T-helper 22 cell (primary cell): Measurements from ENCODE around the gene MAML2.

Experiments used
- DNase-seq: peaks from one replicate; pipeline ENCODE4 v3.0.0-alpha.2; 2020; ENCODE audit warnings: low read depth

MAML2 gene

DNA sequence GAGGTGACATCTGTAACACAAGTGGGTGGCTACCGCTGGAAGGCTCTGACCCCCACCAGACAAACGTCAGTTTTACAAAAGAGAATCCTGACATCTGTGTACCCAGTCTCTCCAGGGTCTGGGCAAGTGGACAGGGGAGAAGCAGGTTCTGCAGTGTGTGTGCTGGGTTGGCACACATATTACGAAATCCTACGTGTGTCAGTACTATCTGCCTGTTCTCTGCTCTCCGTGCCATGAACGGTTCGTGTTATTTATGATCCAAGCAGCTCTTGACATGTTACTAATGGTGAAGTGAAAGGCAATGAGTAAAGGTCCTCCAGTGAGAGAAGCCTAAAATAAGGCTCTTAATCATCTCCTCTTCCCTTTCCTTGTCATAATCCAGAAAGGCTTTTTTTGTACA, 217.6 kb downstream of the MAML2 start:
- no peak for DNase-seq

DNA sequence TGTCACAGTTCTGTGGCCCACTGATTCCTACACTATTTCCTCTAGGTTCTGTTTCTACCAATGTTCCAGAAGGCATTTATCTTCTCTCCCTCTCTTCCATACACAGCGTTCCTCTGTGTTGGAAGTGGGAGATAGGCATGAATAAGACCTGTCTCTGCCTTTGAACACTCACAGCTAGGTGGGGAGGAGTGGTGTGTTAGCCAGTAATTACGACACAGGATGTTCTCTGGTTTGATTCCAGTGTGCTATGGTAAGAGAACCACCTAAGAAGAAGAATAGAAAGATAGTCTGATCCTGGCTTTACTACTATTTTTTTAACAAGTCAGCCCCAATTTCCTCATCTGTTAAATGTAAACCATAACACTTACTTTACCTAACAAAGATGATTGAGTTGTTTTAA, 218.8 kb downstream of the MAML2 start:
- DNase-seq = no peak

DNA sequence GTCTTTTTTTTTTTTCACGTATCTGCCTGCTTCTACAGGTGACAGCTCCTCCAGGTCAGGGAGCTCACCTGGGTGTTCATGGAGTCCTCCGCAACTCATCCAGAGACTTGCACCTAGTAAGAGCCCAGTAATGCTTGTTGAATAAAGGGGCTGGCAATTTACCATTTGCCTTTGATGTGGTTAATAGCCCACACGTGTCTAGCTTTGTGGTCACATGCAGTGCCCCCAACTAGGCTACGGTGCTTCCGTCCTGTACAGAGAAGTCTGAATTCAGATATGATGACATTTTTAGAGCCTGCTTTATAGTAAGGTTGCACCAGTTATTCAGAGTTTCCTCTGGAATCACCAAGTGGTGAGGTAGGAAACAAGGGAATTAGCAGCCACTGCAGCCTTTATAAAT, 219.7 kb downstream of the MAML2 start:
- DNase-seq = no peak

DNA sequence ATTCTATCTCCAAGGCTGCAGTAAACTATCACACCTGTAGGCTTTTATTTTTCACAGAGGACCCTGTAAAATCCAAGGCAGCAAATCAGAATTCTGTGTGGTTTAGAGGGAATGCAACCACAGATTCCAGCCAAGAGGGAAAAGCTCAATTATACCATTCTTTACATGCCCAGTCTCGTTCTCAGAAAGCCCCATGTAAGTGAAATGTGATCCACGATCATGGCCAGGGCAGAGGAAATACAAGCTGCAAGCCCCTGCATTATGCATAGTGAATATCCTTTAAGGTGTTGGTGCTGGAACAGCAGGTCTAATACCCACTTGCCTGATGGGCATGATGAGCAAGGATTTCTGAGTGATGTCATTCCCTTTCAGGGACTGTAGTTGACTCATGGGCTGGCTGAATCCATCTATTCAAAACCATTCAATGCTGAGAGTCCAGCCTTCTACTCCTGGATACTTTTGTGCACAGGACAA, 220.4 kb downstream of the MAML2 start:
- DNase-seq = no peak

DNA sequence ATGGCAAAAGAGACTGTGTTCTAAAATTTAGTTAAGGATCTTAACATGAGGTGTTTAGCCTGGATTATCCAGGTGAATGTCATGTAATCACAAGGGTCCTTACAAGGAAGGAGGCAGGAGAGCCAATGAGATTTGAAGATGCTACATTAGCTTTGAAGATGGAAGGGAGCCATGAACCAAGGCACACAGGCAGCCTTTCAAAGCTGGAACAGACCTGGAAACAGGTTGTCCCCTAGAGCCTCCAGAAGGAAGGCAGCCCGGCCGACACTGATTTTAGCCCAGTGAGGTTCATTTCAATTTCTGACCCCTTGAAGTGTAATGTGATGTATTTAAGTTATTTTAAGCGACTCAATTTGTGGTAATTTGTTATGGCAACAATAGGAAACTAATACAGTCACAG, 223.8 kb downstream of the MAML2 start:
- DNase-seq = no peak

DNA sequence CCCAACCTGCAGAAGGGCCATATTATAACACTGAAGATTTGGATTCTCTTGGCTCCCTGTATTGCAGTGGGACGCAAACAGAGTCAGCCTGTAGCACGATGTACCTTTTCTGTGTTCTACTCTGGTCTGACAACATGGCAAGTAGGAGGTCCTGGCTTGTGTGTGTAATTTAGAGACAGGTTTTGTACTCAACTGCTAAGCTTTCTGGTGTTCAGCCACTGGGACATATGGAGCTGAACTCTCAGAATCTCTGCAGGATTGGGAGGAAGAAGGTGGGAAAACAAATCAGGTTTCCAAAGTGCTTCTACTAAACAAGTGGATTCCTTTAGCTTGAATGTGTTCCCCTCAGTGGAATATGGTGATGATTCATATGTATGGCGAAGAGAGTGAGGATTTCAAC, 226.6 kb downstream of the MAML2 start:
- DNase-seq = no peak

DNA sequence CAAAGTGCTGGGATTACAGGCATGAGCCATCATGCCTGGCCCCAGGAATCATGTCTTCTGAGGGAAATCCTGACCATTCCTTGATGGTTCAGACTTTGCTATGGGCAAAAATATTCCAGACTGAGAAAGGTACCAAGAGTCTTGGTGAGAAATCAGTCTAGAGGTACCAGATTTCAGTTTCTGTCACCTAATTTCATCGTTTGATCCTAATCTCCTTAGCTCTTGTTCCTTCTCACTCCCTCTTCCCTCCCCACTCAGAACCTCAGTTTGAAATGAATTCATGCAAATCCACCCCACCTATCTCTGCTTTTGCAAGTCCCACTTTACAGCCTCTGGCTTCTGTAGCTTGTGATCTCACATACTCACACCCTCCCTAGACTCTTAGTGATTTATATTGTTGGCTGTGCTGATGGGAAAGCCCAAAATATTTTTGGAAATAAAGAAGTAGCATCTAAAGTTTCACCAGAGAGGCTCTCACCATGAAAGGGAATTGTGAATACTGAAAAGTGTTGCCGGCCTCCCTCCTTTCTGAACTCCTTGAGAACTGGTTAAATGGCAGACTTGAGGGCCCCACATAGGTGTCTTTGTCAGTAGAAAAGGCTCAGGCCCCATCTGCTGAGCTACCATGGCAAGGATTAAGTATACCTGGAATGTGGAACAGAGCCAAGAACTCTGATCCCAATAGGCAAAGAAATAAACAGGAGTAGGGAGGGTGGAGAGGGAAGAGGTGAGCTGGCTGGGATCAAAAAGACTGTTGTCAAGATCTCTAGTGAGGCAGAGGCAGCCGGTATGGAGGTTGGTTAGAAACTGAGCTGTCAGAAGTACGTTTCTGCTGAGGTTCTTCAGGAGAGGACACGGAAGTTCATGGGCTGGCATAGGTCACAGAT, 228.6 kb downstream of the MAML2 start:
- DNase-seq = no peak

DNA sequence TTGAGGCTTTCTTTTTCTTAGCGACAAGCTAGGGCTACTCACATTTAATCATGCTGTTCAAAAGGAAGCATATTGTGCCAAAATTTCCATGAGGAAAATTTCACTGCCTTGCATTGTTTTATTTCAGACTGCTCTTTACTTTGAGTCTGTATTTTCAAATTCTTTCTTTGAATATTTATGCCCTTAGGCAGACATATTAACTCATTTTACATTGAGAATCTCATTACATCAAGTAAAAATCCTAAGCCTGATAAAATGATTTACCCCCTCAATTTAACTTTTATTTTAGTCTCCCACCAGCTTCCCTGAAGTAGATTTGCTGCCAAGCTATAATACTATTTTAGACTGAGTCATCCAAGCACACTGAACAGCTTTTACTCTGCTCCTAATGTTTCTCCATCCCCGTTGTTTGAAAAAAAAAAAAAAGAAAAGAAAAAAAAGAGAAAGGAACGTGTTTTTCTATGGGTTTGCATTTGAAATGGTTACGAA, 229.8 kb downstream of the MAML2 start:
- DNase-seq = no peak

DNA sequence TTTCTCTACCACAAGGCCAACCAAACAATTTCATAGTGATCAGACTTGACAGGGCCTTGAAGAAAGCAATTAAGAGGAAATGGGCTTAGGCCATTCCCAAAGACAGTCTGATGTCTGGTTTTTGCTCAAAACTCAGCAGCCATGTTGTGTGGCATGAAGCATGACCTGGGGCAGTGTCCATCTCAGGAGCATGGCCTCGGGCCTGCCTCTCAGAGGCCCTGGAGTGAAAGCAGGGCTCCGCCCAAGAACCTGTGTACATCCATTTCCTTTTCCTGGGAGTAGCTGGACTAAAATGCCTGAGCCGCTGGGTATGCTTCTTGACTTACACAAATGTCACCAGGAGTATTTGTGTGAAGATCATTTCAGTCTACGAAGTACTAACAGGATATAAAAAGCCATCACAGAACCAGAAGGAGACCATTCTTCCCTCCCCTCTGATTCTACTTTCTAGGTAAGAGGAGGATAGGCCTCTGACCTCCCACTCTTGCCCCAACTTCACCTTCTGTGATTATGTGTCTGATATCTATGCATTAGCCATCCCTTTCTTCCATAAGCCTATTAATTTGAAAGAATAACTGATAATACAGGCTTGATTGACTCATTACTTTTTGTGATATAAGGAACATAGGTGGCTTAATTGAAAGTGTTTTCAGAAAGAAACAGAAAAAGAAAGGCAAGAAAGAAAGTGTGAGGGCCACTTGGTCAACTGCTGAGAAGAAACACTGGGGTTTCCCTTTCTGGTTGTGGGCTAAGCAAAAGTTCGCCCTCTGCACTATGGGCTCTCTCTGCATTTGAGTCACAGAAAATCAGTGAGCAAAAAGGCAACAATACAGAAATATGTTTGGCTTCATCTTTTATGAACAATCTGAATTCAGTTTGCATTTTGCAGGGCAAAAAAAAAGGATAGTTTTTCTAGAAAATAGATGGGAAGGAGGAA, 230.5 kb downstream of the MAML2 start:
- no peak for DNase-seq

DNA sequence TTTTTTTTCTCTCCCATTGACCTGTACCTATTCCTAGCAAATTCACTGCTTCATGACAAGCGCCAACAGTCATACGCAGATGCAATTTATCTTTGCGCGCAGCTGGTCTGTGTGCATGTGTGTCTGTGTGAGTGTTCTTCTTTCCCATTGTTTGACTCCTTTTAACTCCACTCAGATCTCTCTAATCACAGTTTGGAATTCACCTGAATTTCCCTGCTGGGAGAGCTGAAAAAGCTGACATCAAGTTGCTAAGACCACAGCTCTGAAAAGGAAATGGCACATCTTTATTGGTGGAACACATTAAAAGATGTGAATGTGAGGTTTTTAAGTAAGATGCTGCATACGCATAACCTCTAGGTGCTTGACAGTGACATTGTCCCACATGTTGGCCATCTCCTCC, 231.7 kb downstream of the MAML2 start:
- no peak for DNase-seq

DNA sequence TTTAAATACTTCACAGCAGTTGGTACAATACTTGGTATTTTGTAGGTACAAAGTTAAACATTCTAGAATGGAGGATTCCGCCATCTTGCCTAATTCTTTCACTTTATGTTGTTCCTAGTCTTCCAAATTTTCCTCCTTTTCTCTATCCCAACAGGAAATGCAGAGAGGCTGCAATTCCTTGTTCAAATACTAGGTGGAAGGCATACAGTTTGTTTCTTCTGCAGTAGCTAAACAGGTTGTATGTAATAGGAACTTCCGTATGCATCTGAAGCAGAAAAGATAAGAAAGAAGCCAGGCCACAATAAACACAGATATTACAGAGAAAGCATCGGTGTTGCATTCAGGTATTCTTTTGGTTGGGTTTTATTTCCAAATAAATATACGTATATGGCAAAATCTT, 232.7 kb downstream of the MAML2 start:
- no peak for DNase-seq

DNA sequence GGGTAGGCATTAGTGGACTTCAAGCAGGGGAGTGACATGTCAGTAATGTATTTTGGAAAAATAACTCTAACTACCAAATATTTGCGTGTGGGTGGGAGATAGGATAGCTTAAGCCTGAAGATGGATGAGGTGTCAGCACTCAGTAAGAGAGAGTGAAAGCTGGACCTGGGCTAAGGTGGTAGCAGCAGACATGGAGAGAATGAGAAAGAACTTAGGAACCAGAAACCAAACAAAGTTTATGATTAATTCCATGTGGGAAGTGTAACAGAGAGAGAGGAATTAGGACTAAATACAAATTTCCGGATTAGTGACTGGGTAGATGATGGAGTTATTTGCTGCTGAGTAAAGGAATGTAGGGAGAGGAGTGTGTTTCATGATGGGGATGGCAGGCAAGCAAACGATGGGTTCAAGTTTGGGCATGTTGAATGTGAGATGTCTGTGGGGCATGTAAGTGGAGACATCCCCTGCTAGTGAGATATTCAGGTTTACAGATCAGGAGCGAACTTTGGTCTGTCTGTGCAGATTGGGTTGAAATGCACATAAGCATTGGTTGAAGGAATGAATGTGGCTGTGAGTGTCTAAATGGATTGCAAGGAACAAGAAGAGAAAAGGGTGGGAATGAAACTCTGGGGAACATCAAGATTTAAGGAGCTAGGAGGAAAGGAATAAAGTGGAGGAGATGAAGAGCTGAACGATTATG, 233.5 kb downstream of the MAML2 start:
- no peak for DNase-seq

DNA sequence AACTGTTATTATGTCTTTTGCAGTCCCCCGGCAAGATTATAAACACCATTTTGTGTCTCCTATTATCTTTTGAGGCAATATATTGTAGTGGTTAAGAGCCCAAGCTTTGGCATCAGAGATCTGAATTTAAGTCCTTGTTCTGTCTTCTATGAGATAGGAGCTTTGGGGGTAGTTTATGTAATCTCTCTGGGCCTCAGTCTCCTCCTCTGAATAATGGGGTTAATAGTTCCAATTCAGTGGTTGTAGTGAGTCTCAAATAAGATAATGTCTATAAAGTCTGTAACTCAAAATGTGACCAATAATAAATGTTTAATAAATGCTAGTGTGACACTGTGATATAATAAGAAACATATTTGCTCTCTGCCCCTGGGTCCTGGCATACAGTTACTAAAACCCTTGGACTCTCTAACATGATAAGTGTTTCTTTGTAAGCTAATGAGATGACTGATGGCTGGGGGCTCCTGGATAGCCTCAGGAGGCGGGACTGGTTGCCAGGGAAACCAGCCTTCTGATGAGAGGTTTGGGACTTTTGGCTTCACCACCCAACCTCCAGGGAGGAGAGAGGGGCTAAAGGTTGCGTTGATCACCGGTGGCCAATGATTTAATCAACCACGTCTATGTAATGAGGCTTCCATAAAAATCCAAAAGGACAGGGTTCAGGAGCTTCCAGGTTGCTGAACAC, 235.7 kb downstream of the MAML2 start:
- DNase-seq = no peak

DNA sequence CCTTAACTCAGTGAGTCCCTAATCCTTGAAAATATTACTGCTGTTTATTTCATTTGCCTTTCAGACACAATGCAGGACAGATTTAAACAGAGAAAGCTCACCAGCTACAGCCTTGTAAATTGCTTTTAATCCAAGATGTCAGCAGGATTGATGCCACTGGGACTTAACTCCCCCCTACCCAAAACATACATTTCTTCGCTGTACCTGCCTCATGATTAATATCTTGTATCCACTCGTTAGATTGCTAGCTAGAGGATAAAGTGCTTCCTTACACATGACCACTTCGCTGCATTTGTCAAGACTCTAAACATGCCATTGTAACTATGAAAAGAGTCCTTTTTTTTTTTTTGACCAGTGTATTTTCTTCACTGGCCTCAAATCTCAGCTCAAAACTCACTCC, 236.3 kb downstream of the MAML2 start:
- no peak for DNase-seq

DNA sequence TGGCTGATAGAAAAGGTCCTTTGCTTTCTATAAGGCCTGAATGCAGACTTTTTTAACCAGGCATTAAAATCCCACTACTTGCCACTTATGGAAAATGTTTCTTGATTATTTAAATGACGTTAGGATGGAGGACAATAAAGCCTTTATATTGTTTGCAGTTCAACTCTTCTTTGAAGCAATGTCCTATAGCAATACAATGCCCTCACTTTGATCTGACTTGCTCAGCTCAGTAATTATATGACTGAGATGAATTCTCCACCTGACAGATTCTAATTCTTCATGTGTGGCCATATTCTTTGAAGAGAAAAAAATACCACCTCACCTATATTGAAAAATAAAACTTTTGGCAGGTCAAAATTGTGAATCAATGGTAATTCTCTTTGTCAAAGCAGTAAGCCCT, 237.1 kb downstream of the MAML2 start:
- DNase-seq = no peak

DNA sequence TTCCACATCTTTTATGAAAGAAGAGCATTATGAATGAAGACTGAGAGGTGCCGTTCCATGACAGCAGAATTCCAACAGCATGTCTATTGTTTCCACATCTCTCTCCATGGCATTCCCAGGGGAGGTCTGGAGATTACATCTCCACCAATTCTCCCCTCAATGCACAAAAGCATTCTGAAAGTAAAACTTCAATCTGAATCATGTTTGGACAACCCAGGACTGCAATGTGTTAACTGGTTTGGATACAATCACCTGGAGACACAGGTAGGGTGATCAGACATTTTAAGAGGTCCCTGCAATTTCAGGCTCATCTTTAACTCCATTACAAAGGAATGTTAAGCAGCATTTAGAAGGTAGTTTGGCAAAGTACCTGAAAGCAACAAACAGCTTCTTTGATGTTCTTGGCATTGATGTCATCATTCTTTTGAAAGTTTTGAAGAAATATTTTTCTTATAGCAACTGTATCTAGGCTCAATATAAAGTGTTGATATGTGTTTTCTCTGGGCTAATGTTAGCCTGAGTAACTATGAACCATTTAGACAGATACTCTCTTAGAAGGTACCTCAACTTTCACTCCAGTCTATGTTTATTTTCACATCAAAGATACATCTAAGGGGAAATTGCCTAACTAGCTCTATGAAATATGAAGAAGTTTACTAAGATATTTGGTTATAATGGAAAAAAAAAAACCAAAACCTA, 237.6 kb downstream of the MAML2 start:
- DNase-seq = no peak

DNA sequence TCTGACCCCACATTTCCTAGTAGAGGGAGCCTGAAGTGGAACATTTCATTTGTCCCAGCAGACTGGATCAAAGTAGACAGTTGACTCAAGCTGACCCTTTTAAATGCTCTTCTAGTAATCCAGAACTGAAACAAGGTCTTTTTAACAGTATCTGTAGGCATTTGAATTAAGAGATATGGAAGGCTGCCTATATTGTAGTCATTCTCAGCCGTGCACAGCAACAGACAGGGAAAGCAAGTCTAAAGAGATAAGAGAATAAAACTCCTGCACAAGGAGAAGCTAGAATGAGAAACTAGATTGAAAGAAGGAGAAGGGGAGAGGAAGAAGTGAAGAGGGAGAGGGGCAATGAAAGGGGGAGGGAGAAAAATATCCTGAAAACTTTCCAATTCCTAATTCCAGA, 238.5 kb downstream of the MAML2 start:
- no peak for DNase-seq

DNA sequence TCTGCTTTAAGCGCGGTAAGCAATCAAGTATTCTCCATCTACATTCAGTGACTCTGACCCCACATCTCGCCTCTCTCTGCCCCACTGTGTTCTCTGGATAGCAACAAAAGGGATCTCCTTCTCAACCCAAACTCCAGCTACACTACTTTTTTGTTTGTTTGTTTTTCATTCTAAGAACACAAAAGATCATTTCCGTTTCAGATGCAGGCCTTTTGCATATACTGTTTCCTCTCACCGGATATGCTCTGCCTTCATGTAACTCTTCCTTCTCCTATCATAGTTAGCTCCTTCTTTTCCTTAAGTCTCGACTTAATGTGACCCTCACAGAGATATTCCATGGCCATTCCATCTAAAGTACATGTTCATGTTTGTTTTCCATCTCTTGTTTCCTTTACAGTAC, 239.3 kb downstream of the MAML2 start:
- DNase-seq = no peak

DNA sequence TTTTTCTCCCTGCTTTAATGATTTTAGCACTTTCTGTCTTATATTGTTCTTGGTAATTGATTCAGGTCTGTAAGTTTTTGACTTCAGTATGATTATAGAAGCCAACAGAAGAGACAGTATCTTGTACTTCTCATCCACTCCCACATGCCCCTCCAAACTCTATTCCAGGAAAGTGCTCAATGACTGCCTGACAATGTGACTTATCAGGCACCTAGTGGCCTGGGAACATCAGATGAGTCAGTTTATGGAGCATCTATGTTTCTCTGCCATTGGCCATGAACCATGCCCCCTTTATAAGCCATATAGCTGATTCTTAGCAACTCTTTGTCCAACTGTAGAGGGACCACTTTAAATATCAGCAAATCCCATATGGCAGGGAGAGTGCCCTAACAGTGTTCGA, 239.9 kb downstream of the MAML2 start:
- no peak for DNase-seq

DNA sequence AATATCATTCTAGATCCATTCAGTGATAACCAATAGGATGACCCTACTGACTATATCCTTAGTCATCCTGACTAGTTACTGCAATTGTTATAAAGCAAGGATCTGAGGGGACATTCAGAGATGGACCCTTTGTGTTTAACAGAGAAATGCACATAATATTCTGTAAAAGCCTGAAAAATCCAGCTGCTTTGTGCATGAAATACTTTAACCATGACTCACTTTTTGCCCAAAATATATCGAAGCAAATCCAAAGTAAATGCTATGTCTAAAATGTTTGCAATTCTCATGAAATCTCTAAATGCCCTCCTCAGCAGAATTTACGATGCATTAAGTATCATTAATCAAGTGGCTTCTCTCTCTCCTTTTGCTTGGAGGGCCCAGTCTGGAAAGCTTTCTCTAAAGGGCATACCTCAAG, 240.3 kb downstream of the MAML2 start:
- no peak for DNase-seq

DNA sequence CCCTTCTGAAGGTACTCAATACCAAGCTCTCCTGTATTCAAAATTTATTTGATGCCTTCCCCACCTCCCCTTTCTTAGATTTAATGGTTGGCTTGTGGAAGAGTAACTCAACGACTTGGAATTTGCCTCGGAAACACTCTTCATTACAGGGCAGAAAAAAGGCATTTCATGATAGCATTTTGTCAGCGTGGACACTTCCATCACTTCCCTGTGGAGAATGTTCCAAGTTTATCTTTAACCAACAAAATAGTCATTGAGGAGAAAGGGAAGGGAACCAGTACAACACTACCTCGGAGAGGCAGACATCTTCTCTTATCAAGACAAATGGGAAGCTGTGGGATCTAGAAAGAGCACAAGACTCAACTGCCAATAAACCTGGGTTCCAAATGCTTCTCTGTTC, 241.8 kb downstream of the MAML2 start:
- no peak for DNase-seq
